HCT116 (cell line): ENCODE results near the gene NOS3. TPM values are rescaled to one million over a fixed set of nuclear protein-coding genes. Genes with fewer than 3 reads are reported as not detected.
A peak's percentile ranks its signal among the peaks of the same experiment; 100 is the strongest.

Source experiments
- ATAC-seq: fragments of 200-7000 bp; cut with Tn5 transposase; 2 replicates; pipeline ENCODE4 v1.9.1; 2020; ENCODE audit warnings: mild to moderate bottlenecking, moderate library complexity
- BruUV-seq: library from RNA; stranded (reverse); fragments of 400-500 nt; replicated peaks from 2 replicates; lab custom pipeline; 2021; lab: Mats Ljungman, UMichigan
- CTCF ChIA-PET: fragments of 300-600 bp; sonication (Branson Sonifier 250); formaldehyde crosslinking; loops from one replicate; lab custom pipeline; 2021; ENCODE audit warnings: antibody characterized with exemption; lab: Charles Lee
- POLR2A ChIA-PET: fragments of 300-600, 350-600 bp; sonication (Branson Sonifier 250); formaldehyde crosslinking; loops from one replicate; lab custom pipeline; 2021; ENCODE audit warnings: antibody characterized with exemption; lab: Charles Lee
- RAD21 ChIA-PET, 2 experiments: fragments of 300-600 bp; sonication (Branson Sonifier 250); formaldehyde crosslinking; loops; one replicate each; lab custom pipeline; 2023; ENCODE audit warnings: low total read pairs in 2 of 2; ENCODE audit not compliant: uncharacterized antibody in 2 of 2, unreplicated experiment in 2 of 2, low non-redundant PET in 1 of 2; lab: Charles Lee
- DNase-seq: peaks from one replicate; pipeline ENCODE4 v3.0.0-alpha.2; 2010; ENCODE audit warnings: low read depth, low spot score
- H2AFZ ChIP-seq: fragments of 200-600 bp; shearing (Covaris generic), sonication (generic); 2 replicates; pipeline ENCODE4 v1.6.1; 2017; ENCODE audit warnings: low read depth, mixed run types, mixed read lengths, antibody characterized with exemption, low read length; ENCODE audit not compliant: poor library complexity, severe bottlenecking
- H3K27ac ChIP-seq: 2 replicates; pipeline ENCODE4 v1.5.1; 2012; ENCODE audit warnings: low read depth, low read length
- H3K27me3 ChIP-seq: fragments of 200-600 bp; sonication (generic); 2 replicates; pipeline ENCODE4 v1.6.1; 2016; ENCODE audit warnings: mixed run types, low read length, mixed read lengths; ENCODE audit not compliant: insufficient read depth
- H3K36me3 ChIP-seq, 2 experiments: fragments of 200-500 bp in 1 of 2; fragments of 200-600 bp in 1 of 2; sonication (Bioruptor generic) in 1 of 2; sonication (generic) in 1 of 2; 2 replicates each; pipeline versions ENCODE4 v1.5.1 to v1.6.1; 2014 to 2016; ENCODE audit warnings: low read length in 2 of 2, inconsistent platforms in 1 of 2, mixed read lengths in 1 of 2, mixed run types in 1 of 2; ENCODE audit not compliant: insufficient read depth in 2 of 2, control insufficient read depth in 1 of 2
- H3K4me1 ChIP-seq, 2 experiments: fragments of 200-600 bp in 1 of 2; sonication (generic) in 1 of 2; 2 replicates each; pipeline versions ENCODE4 v1.5.1 to v1.6.1; 2012 to 2017; ENCODE audit warnings: low read length in 2 of 2, inconsistent platforms in 1 of 2, mild to moderate bottlenecking in 1 of 2, mixed read lengths in 1 of 2, mixed run types in 1 of 2, moderate library complexity in 1 of 2; ENCODE audit not compliant: insufficient read depth in 2 of 2, control insufficient read depth in 1 of 2
- H3K4me2 ChIP-seq: fragments of 200-600 bp; sonication (generic); 2 replicates; pipeline ENCODE4 v1.6.1; 2017; ENCODE audit warnings: mixed run types, low read length, mixed read lengths
- H3K4me3 ChIP-seq, 2 experiments: fragments of 200-600 bp in 1 of 2; sonication (generic) in 1 of 2; replicated peaks in 1 of 2; 2 replicates each; pipeline ENCODE4 v1.5.1; 2011 to 2016; ENCODE audit warnings: low read length in 2 of 2, control low read depth in 1 of 2, low read depth in 1 of 2, mild to moderate bottlenecking in 1 of 2, mixed read lengths in 1 of 2, mixed run types in 1 of 2
- H3K79me2 ChIP-seq: fragments of 200-600 bp; sonication (generic); 2 replicates; pipeline ENCODE4 v1.6.1; 2017; ENCODE audit warnings: mild to moderate bottlenecking, mixed run types, low read length, moderate library complexity, mixed read lengths; ENCODE audit not compliant: insufficient read depth
- H3K9ac ChIP-seq: fragments of 200-600 bp; sonication (generic); 2 replicates; pipeline ENCODE4 v1.6.1; 2016; ENCODE audit warnings: low read length, mixed read lengths
- H3K9me2 ChIP-seq: fragments of 200-600 bp; sonication (generic), shearing (Covaris generic); 2 replicates; pipeline ENCODE4 v1.6.1; 2017; ENCODE audit warnings: mixed run types, mild to moderate bottlenecking, moderate library complexity; ENCODE audit not compliant: insufficient read depth
- H3K9me3 ChIP-seq, 2 experiments: fragments of 200-500 bp in 1 of 2; fragments of 200-600 bp in 1 of 2; sonication (Bioruptor generic) in 1 of 2; sonication (generic) in 1 of 2; 2 replicates each; pipeline ENCODE4 v1.6.1; 2014 to 2017; ENCODE audit warnings: low read length in 2 of 2, mixed read lengths in 2 of 2, inconsistent platforms in 1 of 2, low read depth in 1 of 2, mild to moderate bottlenecking in 1 of 2, mixed run types in 1 of 2, moderate library complexity in 1 of 2; ENCODE audit not compliant: control insufficient read depth in 1 of 2, insufficient read depth in 1 of 2
- H4K20me1 ChIP-seq: fragments of 200-600 bp; sonication (generic), shearing (Covaris generic); 2 replicates; pipeline ENCODE4 v1.6.1; 2017; ENCODE audit warnings: mixed run types, mild to moderate bottlenecking, moderate library complexity; ENCODE audit not compliant: insufficient read depth
- CBX3 ChIP-seq: IDR thresholded peaks from 2 replicates; pipeline ENCODE4 v1.6.1; 2012; ENCODE audit warnings: low read depth
- EGR1 ChIP-seq: IDR thresholded peaks from 2 replicates; pipeline ENCODE4 v1.6.1; 2012; ENCODE audit warnings: low read depth
- JUND ChIP-seq: IDR thresholded peaks from 2 replicates; pipeline ENCODE4 v1.6.1; 2012
- POLR2A ChIP-seq: IDR thresholded peaks from 2 replicates; pipeline ENCODE4 v1.7.0; 2011; ENCODE audit warnings: borderline replicate concordance; ENCODE audit not compliant: insufficient read depth, insufficient read length; ENCODE audit errors: extremely low read depth
- SIN3A ChIP-seq: IDR thresholded peaks from 2 replicates; pipeline ENCODE4 v1.6.1; 2012; ENCODE audit warnings: low read depth
- TCF7L2 ChIP-seq: IDR thresholded peaks from 2 replicates; pipeline ENCODE4 v1.7.0; 2011; ENCODE audit warnings: borderline replicate concordance, inconsistent platforms; ENCODE audit not compliant: insufficient read depth, insufficient read length; ENCODE audit errors: extremely low read depth
- ZFX ChIP-seq: fragments of 450-650 bp; IDR thresholded peaks from 2 replicates; pipeline ENCODE4 v1.6.1; 2017
- intact Hi-C: fragments of 100-400 bp; cut with micrococcal nuclease; formaldehyde crosslinking; loops from 2 replicates; pipeline ENCODE4 v1.10.0; 2022
- total RNA-seq: library from RNA; stranded (reverse); gene quantifications from one replicate; pipeline ENCODE4 v1.2.1, GENCODE V29; 2021; ENCODE audit not compliant: unreplicated experiment
- TF ChIP-seq, protein P1 (sequence below), 3 experiments: fragments of 200-600 bp in 1 of 3; sonication (generic) in 1 of 3; IDR thresholded peaks in 2 of 3; conservative IDR thresholded peaks in 1 of 3; 2 replicates each; pipeline ENCODE4 v1.5.1; 2012 to 2017; ENCODE audit warnings: low read depth in 2 of 3, low read length in 2 of 3, antibody characterized with exemption in 1 of 3, borderline replicate concordance in 1 of 3, control low read depth in 1 of 3, mild to moderate bottlenecking in 1 of 3, mixed read lengths in 1 of 3, mixed run types in 1 of 3, moderate library complexity in 1 of 3; ENCODE audit not compliant: insufficient read depth in 1 of 3
- TF ChIP-seq, protein P2 (sequence below): IDR thresholded peaks from 2 replicates; pipeline ENCODE4 v1.6.1; 2012; ENCODE audit warnings: low read depth
- TF ChIP-seq, protein P3 (sequence below): IDR thresholded peaks from 2 replicates; pipeline ENCODE4 v1.6.1; 2012

The NOS3 gene
- total RNA-seq, 1 experiment from 2014 or later = 35.8 TPM

DNA sequence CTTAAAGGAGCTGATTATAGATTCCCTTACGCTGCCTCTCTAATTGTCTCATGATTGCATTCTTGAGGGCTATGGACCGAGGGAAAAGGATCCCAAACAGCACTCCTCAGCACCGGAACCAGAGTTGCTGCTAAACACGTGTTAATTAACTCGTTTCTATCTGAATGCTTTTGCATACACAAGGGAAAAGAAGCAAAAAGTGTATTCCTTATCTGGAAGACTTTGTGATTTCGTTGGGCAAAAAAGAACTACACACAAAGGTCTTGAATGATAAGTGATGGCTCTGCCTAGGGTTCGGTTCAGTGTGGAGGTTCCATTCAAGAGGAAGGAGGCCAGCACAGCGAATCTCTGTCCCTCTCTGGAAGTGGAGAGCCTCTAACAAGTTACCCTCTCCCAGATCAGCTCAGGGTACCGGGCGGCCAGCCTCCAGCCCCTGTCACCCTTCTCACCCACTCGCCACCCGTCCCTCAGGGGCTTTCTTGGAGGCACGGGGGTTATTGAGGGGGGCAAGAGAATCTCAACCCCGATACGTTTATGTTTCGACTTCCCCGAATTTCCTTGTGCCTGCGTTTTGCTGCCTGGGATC lies 68.1 kb downstream of the NOS3 start:
- no peak overlapping the region for H2AFZ ChIP-seq
- ChIA-PET CTCF (no interaction called here), POLR2A (no interaction called here), RAD21 (interaction anchor here in 1 of 2 experiments (1.3 kb wide), 1 partner anchor 30 kb away, joined by 5 read pairs; the partner anchor contains the start of gene ABCB8)
- no peaks in the 10 kb centered on the region for H3K27me3 ChIP-seq
- 0 out of 4 replicates have a peak, but pooled peaks cover 0 to 3% of the 10 kb centered on the region in 2 experiments for H3K36me3 ChIP-seq
- H3K4me1 ChIP-seq = peaks cover 28 to 52% of the 10 kb centered on the region in 2 experiments
- ATAC-seq (no peak), DNase-seq (no peak)
- TF ChIP-seq TCF7L2 = no peak
- peak; percentile 5 for TF ChIP-seq POLR2A
- no peak for TF ChIP-seq CBX3
- intact Hi-C loops = loop anchor here (1.0 kb wide), 1 partner anchor 31 kb away; the partner anchor contains the start of gene ABCB8
- H3K9ac ChIP-seq = peak overlapping the region; percentile 91
- peak overlapping the region; percentile 95 for H3K4me2 ChIP-seq
- no peaks in the 10 kb centered on the region for H3K9me3 ChIP-seq
- H3K27ac ChIP-seq = peak overlapping the region; percentile 87
- BruUV-seq = TSS peak; percentile 47
- peaks cover 40% of the 10 kb centered on the region for H3K79me2 ChIP-seq
- peak overlapping the region; percentile 81 to 90 for H3K4me3 ChIP-seq
- H3K9me2 ChIP-seq = no peaks in the 10 kb centered on the region
- no peaks in the 10 kb centered on the region for H4K20me1 ChIP-seq

DNA sequence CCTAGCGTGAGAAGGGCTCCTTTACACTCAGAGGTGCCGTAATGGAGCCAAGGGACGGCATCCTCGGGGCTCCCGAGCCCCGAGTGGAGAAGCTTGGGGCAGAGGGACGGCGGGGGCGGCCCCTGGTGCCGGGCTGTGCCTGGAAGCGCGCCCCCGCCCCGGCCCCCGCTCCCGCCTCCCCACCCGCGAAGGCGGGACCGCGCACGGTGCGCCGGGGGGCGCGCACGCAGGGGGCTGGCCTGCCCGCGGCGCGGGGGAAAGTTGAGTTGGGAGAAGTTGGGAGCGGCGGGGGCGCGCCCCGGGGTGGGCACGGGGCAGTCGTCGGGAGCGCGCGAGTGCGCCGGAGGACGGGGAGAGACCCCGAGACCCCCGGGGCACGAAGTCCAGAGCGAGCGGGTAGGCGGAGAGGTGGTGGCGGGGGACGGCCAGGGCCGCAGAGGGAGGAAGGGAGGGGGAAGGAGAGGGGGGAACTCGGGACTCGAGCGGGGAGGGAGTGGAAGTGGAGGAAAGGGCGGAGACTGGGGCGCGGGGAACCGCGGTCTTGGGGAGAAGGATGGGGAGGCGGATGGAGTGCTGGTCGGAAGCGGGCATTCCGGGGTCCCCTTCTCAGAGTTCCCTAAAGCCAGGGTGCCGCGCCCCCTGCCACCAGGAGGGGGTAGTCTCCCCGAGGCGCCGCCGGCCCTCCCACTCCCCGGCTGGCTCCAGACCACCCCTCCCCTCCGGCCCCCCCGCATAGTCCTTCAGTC lies 68.7 kb downstream of the NOS3 start, which contains the start of gene SLC4A2:
TSS of gene SLC4A2 (plus strand) at position 223 of the 746 bp plus-strand sequence. CDS start 2,399 bp downstream, outside the sequence.
- intact Hi-C loops = no loop called here
- Histone ChIP-seq H3K36me3 (peaks cover 0 to 6% of the 10 kb centered on the region in 2 experiments; a peak in 2 of 4 replicates), H3K27me3 (no peaks in the 10 kb centered on the region), H3K4me1 (peaks cover 28 to 52% of the 10 kb centered on the region in 2 experiments), H3K4me3 (peak within 1 kb of the TSS; percentile 81 to 90), H3K4me2 (peak within 1 kb of the TSS; percentile 95), H3K79me2 (peaks cover 45% of the 10 kb centered on the region), H4K20me1 (no peaks in the 10 kb centered on the region), H3K9me3 (no peaks in the 10 kb centered on the region), H3K9ac (peak within 1 kb of the TSS; percentile 91), H2AFZ (no peak within 1 kb of the TSS), H3K9me2 (no peaks in the 10 kb centered on the region), H3K27ac (peak within 1 kb of the TSS; percentile 87)
- CTCF ChIA-PET = no interaction called here
- no peak for DNase-seq
- POLR2A ChIA-PET = no interaction called here
- RAD21 ChIA-PET = interaction anchor here (1.0 to 1.3 kb wide), 2 partner anchors 31 to 52 kb away, joined by 3 to 5 read pairs; partner anchors contain the start of gene ABCB8 (in 1 of the 2)
- no TSS peak for BruUV-seq
- ATAC-seq = peak; percentile 5
- TF ChIP-seq, protein P1, sequence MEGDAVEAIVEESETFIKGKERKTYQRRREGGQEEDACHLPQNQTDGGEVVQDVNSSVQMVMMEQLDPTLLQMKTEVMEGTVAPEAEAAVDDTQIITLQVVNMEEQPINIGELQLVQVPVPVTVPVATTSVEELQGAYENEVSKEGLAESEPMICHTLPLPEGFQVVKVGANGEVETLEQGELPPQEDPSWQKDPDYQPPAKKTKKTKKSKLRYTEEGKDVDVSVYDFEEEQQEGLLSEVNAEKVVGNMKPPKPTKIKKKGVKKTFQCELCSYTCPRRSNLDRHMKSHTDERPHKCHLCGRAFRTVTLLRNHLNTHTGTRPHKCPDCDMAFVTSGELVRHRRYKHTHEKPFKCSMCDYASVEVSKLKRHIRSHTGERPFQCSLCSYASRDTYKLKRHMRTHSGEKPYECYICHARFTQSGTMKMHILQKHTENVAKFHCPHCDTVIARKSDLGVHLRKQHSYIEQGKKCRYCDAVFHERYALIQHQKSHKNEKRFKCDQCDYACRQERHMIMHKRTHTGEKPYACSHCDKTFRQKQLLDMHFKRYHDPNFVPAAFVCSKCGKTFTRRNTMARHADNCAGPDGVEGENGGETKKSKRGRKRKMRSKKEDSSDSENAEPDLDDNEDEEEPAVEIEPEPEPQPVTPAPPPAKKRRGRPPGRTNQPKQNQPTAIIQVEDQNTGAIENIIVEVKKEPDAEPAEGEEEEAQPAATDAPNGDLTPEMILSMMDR (IDR thresholded peaks at IDR 0.05 in 2 of 3, conservative IDR thresholded peaks at IDR 0.05 in 1 of 3; ENCODE audit: borderline replicate concordance in 1 of 3, insufficient read depth in 1 of 3, low read depth in 2 of 3, low read length in 2 of 3) = peak in 2 of 3 experiments; percentile 54 to 59; a peak in 4 of 6 replicates
- TF ChIP-seq, protein P2, sequence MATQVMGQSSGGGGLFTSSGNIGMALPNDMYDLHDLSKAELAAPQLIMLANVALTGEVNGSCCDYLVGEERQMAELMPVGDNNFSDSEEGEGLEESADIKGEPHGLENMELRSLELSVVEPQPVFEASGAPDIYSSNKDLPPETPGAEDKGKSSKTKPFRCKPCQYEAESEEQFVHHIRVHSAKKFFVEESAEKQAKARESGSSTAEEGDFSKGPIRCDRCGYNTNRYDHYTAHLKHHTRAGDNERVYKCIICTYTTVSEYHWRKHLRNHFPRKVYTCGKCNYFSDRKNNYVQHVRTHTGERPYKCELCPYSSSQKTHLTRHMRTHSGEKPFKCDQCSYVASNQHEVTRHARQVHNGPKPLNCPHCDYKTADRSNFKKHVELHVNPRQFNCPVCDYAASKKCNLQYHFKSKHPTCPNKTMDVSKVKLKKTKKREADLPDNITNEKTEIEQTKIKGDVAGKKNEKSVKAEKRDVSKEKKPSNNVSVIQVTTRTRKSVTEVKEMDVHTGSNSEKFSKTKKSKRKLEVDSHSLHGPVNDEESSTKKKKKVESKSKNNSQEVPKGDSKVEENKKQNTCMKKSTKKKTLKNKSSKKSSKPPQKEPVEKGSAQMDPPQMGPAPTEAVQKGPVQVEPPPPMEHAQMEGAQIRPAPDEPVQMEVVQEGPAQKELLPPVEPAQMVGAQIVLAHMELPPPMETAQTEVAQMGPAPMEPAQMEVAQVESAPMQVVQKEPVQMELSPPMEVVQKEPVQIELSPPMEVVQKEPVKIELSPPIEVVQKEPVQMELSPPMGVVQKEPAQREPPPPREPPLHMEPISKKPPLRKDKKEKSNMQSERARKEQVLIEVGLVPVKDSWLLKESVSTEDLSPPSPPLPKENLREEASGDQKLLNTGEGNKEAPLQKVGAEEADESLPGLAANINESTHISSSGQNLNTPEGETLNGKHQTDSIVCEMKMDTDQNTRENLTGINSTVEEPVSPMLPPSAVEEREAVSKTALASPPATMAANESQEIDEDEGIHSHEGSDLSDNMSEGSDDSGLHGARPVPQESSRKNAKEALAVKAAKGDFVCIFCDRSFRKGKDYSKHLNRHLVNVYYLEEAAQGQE = no peak
- TF ChIP-seq, protein P3, sequence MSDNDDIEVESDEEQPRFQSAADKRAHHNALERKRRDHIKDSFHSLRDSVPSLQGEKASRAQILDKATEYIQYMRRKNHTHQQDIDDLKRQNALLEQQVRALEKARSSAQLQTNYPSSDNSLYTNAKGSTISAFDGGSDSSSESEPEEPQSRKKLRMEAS = no peak
- no peak for TF ChIP-seq SIN3A
- peak; percentile 38 for TF ChIP-seq POLR2A
- peak; percentile 47; the same call in 1 of the 2 replicates for TF ChIP-seq ZFX
- TF ChIP-seq JUND = no peak
- no peak for TF ChIP-seq TCF7L2
- no peak for TF ChIP-seq EGR1
